ENCODE results near the gene CTIF.

CTIF gene

DNA sequence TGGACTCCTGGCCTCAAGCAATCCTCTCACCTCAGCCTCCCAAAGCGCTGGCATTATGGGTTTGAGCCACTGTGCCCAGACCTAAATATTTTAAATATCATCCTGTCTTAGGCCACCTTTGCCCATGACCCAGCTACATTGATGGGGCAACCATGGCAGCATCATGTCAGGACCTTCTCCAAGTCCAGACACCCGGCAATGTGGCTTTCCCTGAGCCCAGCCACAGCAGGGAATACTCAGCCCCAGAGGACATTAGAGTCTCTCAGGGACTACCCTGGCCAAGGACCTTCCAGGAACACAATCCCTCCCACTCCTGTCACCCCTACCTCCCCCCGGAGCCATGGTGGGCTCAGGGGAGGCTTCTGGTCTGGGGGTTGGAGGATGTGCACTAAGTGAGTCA, 339.1 kb downstream of the CTIF start:
- DNase-seq, result no peak

DNA sequence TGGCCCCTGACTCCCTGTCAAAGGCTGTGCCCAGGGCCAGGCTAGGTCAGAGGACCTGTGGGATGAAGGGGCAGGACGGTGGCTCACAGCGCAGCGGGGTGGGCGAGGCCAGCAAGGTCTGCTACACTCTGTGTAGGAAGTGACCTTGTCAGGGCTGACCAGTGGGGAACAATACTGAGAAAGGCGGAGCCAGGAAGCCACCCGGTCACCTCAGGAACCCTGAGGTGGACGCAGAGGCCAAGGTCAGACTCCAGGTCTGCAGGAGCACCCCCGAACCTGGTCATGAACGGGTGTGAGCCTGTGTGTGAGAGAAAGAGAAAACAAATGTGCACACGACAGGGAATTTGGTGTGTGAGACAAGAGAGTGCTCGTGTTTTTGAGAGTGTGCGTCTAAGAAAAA, 339.6 kb downstream of the CTIF start:
- DNase-seq, result no peak

- no peak for DNase-seq
Measured at GRCh38 chr18:48879008-48879431, 340.2 kb downstream of the CTIF start.

- DNase-seq, result no peak
Measured at GRCh38 chr18:48880931-48881330, 342.1 kb downstream of the CTIF start.

- DNase-seq, result no peak
Measured at GRCh38 chr18:48882379-48882778, 343.5 kb downstream of the CTIF start.

DNA sequence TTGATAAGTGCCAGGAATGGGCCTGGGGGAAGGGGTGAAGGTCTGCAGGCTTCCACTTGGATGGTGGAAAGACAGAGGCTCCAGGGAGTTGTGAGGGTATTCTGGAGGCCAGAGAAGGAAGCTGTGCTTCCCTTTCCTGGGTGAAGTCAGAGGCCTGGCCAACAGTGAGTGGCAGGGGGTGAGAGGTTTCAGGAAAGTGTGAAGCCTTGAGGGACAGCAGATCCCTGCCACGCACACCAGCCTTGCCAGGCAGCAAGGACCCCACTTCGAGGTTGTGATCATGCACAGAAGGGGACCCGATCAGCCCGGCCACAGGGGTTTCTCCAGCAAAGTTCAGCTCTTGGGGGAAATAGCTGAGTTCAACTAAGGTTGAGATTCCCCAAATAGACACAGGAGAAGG, 345.5 kb downstream of the CTIF start:
- DNase-seq, result no peak

DNA sequence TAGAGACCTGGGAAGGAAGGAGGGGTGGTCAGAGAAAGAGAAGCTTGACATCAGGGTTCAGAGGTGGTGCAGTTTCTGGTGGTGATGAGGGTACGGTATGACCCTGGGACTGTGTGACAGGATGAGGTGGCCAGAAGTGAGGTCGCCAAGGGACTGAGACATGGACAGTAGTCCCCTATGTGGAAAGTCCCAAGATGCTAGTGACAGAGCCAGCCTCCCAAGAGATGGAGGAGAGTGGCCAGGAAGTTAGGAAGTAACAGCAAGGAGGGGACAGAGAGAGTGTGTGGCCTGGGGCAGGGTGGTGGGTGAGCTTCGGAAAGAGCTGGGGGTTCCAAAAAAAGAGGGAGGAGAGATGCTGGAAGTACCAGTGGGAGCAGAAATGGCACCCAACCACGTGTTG, 345.9 kb downstream of the CTIF start:
- no peak for DNase-seq

- no peak for DNase-seq
Measured at GRCh38 chr18:48885266-48885923, 346.6 kb downstream of the CTIF start.

- DNase-seq, result no peak
Measured at GRCh38 chr18:48885924-48886400, 347.1 kb downstream of the CTIF start.

DNA sequence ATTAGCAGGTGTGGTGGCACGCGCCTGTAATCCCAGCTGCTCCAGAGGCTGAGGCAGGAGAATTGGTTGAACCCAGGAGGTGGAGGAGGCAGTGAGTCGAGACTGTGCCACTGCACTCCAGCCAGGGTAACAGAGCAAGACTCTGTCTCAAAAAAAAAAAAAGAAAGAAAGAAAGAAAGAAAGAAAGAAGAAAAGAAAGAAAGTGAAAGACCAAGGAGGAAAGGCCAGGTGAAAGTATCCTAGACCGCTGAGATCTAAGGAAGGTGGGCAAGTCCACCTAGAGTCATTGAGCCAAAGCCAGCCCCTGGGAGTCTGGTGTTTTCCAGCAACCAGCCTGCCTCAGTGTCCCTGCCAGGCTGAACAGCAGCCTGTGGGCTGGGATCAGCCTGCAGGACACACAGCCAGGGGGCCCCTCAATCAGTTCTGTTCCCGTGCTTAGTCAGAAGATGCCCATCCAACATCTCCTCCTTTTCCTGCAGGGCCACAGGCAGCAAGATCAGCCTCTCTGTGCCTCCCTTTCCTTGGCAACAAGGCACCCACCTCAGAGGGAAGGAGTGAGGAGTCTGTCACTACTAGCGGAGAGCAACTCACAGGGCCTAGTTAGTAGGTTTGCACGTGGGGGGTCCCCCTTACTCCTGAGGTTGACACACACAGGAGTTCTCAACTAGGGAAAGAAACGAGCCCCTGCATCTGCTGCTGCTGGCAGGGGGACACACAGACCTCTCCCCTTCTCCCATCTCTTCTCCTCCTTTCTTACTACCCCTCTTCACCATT, 347.9 kb downstream of the CTIF start:
- no peak for DNase-seq

GRCh38 chr18:48887294-48887904, 348.6 kb downstream of the CTIF start:
- DNase-seq, result no peak

DNA sequence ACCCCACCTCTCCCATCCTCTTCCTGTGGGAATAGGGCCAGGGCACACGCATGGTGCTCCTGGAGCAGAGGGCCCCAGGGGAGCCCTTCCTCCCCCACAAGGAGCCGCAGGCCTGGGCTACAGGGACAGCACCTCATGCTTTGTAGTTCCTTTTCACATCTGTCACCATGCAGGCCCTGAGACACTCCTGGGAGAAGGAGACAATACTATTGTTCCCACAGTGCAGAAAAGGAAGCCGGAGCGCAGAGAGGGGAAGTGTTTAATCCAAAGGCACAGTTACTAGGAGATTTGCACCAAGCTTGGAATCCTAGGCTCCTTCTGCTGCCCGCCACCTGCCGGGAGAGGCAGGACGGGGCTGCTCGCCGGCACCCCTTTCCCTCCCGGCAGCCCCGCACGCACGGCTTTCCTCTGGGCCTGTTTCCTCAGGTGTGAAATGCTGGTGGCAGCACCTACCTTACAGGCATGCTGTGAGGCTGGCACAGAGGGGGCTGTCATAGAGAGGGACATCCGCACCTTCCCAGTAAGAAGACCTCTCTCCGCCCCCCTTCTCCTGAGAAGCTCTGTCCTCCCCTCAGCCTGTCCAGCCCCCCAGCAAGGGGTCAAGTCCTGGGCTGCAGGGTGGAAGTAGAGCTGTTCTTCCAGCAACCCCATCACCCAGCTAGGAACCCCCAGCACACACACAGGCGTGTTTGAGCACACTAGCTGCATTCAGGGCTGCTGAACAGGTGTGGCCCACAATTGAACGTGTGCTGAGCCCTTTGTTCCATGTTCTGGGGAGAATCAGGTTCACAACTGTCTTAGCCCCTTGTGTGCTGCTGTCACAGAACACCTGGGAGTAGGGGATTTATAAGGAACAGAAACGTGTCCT, 349.3 kb downstream of the CTIF start:
- DNase-seq, result no peak

DNA sequence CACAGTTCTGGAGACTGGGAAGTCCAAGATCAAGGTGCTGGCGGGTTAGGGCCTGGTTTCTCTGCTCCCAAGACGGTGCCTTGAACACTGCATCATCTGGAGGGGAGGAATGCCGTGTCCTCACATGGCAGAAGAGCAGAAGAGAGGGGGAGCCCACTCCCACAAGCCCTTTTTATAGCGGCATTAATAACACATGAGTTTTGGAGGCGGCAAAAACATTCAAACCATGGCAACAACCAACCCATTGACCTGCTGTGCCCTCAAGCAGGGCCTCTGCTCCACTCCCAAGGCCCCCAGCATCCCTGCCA, 349.9 kb downstream of the CTIF start:
- no peak for DNase-seq

DNA sequence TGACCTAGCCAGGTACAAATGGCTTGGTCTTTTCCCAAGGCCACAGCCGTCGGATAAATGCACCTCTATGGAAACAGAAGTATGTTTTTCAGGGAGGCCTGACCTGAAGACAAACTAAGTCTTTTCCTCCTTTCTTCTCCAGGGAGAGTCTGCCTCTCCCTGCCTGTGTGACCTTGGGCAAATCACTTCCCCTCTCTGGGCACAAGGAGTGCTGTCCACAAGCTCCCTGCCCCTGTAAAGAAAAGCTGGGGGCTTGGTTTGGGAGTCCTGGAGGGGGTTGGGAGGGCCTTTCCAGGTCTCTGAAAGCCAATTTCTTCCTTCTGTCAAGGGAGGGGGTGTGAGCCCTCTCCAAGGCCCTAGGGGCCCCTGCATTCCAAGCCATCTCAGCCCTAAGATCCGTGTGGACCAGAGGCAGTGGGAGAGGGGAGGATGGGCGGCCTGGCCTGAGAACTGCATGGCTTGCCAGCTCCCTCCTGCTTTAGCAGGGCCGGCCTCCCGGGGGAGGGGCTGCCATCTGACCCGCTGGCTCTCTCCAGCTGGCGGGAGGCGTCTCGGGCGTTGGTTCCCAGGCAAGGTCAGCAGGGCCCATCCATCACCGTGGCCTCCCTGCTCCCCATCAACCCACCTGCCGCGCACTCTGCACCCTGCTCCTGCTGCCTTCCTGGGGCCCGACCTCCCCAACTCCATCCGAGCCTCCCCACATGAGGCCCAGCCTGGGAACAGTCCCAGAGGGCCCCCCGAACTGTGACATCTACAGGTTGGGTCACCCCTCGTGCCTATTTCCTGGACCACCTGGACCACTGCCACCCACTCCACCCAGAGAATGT, 350.5 kb downstream of the CTIF start:
- peak in 1 of 2 experiments; percentile 44 for DNase-seq

GRCh38 chr18:48889981-48890762, 351.3 kb downstream of the CTIF start:
- no peak for DNase-seq

- DNase-seq, result no peak
Measured at GRCh38 chr18:48891721-48892120, 352.9 kb downstream of the CTIF start.

- no peak for DNase-seq
Measured at GRCh38 chr18:48892146-48892855, 353.5 kb downstream of the CTIF start.

DNA sequence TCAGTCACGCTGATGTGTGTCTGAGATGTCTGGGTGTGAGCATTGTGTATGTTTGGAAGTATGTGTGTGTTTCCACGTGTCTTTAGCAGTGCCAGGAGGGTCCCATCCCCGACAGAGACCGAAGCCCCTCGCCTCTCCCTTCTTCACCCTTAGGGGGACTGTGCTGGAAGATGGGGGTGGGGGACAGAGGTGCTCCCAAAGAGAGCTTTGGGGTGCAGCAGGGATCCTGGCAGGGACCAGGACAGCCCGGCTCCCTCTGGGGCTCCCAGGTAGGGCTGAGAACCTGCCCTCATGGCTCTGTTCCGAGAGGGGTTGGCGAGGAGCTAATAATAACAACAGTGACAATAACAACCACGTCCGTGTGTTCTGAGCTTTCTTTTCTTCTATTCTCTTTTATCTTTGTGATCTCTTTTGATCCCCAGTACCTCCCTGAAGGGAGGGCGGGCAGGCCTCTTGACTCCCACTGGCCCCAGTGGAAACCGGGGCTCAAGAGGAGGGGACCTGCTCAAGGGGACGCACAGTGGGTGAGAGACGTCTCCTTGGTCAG, 354.3 kb downstream of the CTIF start:
- DNase-seq, result no peak

GRCh38 chr18:48893608-48894600, 355.1 kb downstream of the CTIF start:
- no peak for DNase-seq
